Measurements from ENCODE around the gene BCAS1.

GRCh38 chr20:54019127-54019526 lies 51.3 kb downstream of the BCAS1 start:
- no peak for TF ChIP-seq REST (tag by site-specific recombination; IDR thresholded peaks at IDR 0.05)
- TF ChIP-seq SP7 (tag by site-specific recombination; IDR thresholded peaks at IDR 0.05), result no peak
- TF ChIP-seq CTCF (tag by site-specific recombination; IDR thresholded peaks at IDR 0.05), result no peak
- TF ChIP-seq ZNF24 (tag by site-specific recombination; IDR thresholded peaks at IDR 0.05), result no peak
- no peak for TF ChIP-seq ZNF624 (tag by site-specific recombination; IDR thresholded peaks at IDR 0.05)
- no peak for TF ChIP-seq ZNF274 (IDR thresholded peaks at IDR 0.05; ENCODE audit: low read length)
- TF ChIP-seq ZNF274 (tag by site-specific recombination; IDR thresholded peaks at IDR 0.05; ENCODE audit: borderline replicate concordance), result no peak
- TF ChIP-seq ZSCAN5A (tag by site-specific recombination; IDR thresholded peaks at IDR 0.05), result no peak

Data from HEK293 (cell line).